Anterior cingulate cortex (tissue), 58 donors: ENCODE results near the gene STON2.
"Not testable (repeated sequence)": the region's sequence is repeated elsewhere in the genome, so short reads cannot be mapped to it uniquely, and the experiment has no call there.

ENCODE experiments used
- DNase-seq, 58 donors: peaks; one replicate each; lab custom pipeline; 2025; lab: John Stamatoyannopoulos, UW

The STON2 gene

GRCh38 chr14:81400202-81400678 is at the start of gene STON2:
TSS of gene STON2 (minus strand) at chr14:81400324. CDS start at chr14:81398382, 1,942 bp downstream.
- DNase-seq, result peak in 3 of 58 donors; percentile 7 to 24 (median 7)

GRCh38 chr14:81449576-81449975 is 49.5 kb upstream of the STON2 start:
- no peak for DNase-seq

GRCh38 chr14:81449114-81449513 is 49.0 kb upstream of the STON2 start:
- DNase-seq, result peak in 8 of 58 donors; percentile 19 to 38 (median 30)

- DNase-seq, result no peak
Measured at GRCh38 chr14:81447021-81447764, 47.1 kb upstream of the STON2 start.

- DNase-seq, result no peak
Measured at GRCh38 chr14:81446279-81447007, 46.3 kb upstream of the STON2 start.

GRCh38 chr14:81441626-81442134 is 41.6 kb upstream of the STON2 start:
- no peak for DNase-seq

GRCh38 chr14:81440041-81440440 is 39.9 kb upstream of the STON2 start:
- no peak for DNase-seq

GRCh38 chr14:81437244-81437643 is 37.1 kb upstream of the STON2 start:
- no peak for DNase-seq

- DNase-seq, result peak in 54 of 58 donors; percentile 23 to 79 (median 62)
Measured at GRCh38 chr14:81436296-81437138, 36.4 kb upstream of the STON2 start.

- peak in 43 of 58 donors; percentile 19 to 74 (median 43) for DNase-seq
Measured at GRCh38 chr14:81435391-81436295, 35.5 kb upstream of the STON2 start.

GRCh38 chr14:81435048-81435390 is 34.9 kb upstream of the STON2 start:
- no peak for DNase-seq

GRCh38 chr14:81434230-81434629 is 34.1 kb upstream of the STON2 start:
- DNase-seq, result no peak

- DNase-seq, result no peak
Measured at GRCh38 chr14:81433378-81433777, 33.3 kb upstream of the STON2 start.

- DNase-seq, result no peak
Measured at GRCh38 chr14:81432219-81432661, 32.1 kb upstream of the STON2 start.

GRCh38 chr14:81430235-81430634 is 30.1 kb upstream of the STON2 start:
- peak in 6 of 58 donors; percentile 5 to 42 (median 29) for DNase-seq

GRCh38 chr14:81429749-81430148 is 29.6 kb upstream of the STON2 start:
- not testable (repeated sequence) for DNase-seq

GRCh38 chr14:81429028-81429427 is 28.9 kb upstream of the STON2 start:
- no peak for DNase-seq

GRCh38 chr14:81427348-81428058 is 27.4 kb upstream of the STON2 start:
- no peak for DNase-seq

- DNase-seq, result peak in 12 of 58 donors; percentile 9 to 56 (median 13)
Measured at GRCh38 chr14:81423504-81423903, 23.4 kb upstream of the STON2 start.
